HL-60 (cell line): ENCODE results near the gene PRKAG2.

Experiments
- CTCF ChIP-seq: IDR thresholded peaks from one replicate; pipeline ENCODE4 v1.5.1; 2011; ENCODE audit warnings: low read length, control low read depth, inconsistent platforms; ENCODE audit not compliant: insufficient read depth
- GABPA ChIP-seq: IDR thresholded peaks from 2 replicates; pipeline ENCODE4 v1.6.1; 2012; ENCODE audit warnings: low read depth
- POLR2AphosphoS5 ChIP-seq: IDR thresholded peaks from 2 replicates; pipeline ENCODE4 v1.6.1; 2012; ENCODE audit warnings: low read depth
- SPI1 ChIP-seq: IDR thresholded peaks from 2 replicates; pipeline ENCODE4 v1.6.1; 2012; ENCODE audit warnings: low read depth, mild to moderate bottlenecking, borderline replicate concordance
- TF ChIP-seq, protein P1 (sequence below): IDR thresholded peaks from 2 replicates; pipeline ENCODE4 v1.6.1; 2012; ENCODE audit warnings: low read depth; ENCODE audit not compliant: insufficient replicate concordance

DNA sequence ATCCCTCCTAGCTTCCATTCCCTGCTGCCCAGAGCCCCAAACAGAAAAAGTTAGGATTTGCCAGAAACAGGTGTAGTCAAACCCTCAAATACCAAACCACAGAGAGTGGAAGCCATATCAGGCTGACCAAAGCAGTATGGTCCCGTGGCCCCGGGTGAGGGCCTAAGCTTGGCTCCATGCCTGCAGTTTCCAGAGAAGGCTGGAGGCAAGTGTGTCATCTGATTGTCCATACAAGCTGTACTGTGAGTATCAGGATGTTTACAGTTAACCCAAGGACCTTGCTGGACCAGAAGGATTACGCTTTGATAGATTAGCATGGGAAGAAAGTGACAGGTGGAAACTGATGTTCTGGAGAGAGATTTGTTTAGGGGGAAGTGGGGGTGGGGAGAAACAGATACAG lies 96.3 kb downstream of the PRKAG2 start:
- TF ChIP-seq CTCF (no peak), SPI1 (no peak), POLR2AphosphoS5 (no peak), GABPA (no peak)
- TF ChIP-seq, protein P1, sequence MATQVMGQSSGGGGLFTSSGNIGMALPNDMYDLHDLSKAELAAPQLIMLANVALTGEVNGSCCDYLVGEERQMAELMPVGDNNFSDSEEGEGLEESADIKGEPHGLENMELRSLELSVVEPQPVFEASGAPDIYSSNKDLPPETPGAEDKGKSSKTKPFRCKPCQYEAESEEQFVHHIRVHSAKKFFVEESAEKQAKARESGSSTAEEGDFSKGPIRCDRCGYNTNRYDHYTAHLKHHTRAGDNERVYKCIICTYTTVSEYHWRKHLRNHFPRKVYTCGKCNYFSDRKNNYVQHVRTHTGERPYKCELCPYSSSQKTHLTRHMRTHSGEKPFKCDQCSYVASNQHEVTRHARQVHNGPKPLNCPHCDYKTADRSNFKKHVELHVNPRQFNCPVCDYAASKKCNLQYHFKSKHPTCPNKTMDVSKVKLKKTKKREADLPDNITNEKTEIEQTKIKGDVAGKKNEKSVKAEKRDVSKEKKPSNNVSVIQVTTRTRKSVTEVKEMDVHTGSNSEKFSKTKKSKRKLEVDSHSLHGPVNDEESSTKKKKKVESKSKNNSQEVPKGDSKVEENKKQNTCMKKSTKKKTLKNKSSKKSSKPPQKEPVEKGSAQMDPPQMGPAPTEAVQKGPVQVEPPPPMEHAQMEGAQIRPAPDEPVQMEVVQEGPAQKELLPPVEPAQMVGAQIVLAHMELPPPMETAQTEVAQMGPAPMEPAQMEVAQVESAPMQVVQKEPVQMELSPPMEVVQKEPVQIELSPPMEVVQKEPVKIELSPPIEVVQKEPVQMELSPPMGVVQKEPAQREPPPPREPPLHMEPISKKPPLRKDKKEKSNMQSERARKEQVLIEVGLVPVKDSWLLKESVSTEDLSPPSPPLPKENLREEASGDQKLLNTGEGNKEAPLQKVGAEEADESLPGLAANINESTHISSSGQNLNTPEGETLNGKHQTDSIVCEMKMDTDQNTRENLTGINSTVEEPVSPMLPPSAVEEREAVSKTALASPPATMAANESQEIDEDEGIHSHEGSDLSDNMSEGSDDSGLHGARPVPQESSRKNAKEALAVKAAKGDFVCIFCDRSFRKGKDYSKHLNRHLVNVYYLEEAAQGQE = no peak
